ENCODE results near the gene LCOR. TPM values are rescaled to one million over a fixed set of nuclear protein-coding genes. Genes with fewer than 3 reads are reported as not detected.
A peak's percentile ranks its signal among the peaks of the same experiment; 100 is the strongest.

Gene LCOR
- total and polyA plus RNA-seq, 2 of the 13 experiments (the other 11 are each of a cell fraction or from before 2014, with no cell fraction given): 12.4 to 23.7 TPM

DNA sequence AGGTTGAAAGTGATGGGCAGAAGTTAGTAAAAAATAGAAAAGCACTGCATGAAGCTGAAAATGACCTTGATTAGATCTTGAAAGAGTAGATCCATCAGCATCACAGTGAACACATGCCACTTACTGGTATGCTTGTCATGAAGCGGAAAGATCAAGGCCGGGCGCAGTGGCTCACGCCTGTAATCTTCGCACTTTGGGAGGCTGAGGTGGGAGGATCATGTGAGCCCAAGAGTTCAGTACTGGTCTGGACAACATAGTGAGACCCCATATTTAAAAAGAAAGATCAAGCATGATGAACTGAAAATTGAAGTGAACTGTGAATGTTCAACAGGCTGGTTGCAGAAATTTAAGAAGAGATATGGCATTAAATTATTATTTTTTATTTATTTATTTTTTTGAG is 18.0 kb downstream of the LCOR start (continued):
- TF ChIP-seq, protein P1, sequence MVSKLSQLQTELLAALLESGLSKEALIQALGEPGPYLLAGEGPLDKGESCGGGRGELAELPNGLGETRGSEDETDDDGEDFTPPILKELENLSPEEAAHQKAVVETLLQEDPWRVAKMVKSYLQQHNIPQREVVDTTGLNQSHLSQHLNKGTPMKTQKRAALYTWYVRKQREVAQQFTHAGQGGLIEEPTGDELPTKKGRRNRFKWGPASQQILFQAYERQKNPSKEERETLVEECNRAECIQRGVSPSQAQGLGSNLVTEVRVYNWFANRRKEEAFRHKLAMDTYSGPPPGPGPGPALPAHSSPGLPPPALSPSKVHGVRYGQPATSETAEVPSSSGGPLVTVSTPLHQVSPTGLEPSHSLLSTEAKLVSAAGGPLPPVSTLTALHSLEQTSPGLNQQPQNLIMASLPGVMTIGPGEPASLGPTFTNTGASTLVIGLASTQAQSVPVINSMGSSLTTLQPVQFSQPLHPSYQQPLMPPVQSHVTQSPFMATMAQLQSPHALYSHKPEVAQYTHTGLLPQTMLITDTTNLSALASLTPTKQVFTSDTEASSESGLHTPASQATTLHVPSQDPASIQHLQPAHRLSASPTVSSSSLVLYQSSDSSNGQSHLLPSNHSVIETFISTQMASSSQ (IDR thresholded peaks at IDR 0.05; ENCODE audit: low read depth): no peak
- TF ChIP-seq, protein P1 (CRISPR knock-in tag; IDR thresholded peaks at IDR 0.05; ENCODE audit: borderline replicate concordance): no peak
- TF ChIP-seq FOXA3 (CRISPR knock-in tag; IDR thresholded peaks at IDR 0.05) (no peak), NR2F6 (IDR thresholded peaks at IDR 0.05) (no peak), NR2F6 (CRISPR knock-in tag; IDR thresholded peaks at IDR 0.05) (no peak), ZNF556 (CRISPR knock-in tag; IDR thresholded peaks at IDR 0.05; ENCODE audit: borderline replicate concordance) (no peak), SMARCC2 (IDR thresholded peaks at IDR 0.05) (no peak), ZNF550 (CRISPR knock-in tag; IDR thresholded peaks at IDR 0.05; ENCODE audit: borderline replicate concordance) (no peak), CBFB (CRISPR knock-in tag; IDR thresholded peaks at IDR 0.05) (no peak), MBNL3 (CRISPR knock-in tag; conservative IDR thresholded peaks at IDR 0.05) (no peak), PAWR (CRISPR knock-in tag; IDR thresholded peaks at IDR 0.05; ENCODE audit: borderline replicate concordance) (no peak), RBM22 (optimal IDR thresholded peaks at IDR 0.05; ENCODE audit: low read length) (peak; percentile 40), ZNF121 (CRISPR knock-in tag; IDR thresholded peaks at IDR 0.05) (peak; percentile 73), ZNF256 (CRISPR knock-in tag; conservative IDR thresholded peaks at IDR 0.05) (no peak), ZNF746 (CRISPR knock-in tag; IDR thresholded peaks at IDR 0.05) (no peak), MAFF (IDR thresholded peaks at IDR 0.05; ENCODE audit: low read depth, low read length) (no peak), ZNF772 (CRISPR knock-in tag; IDR thresholded peaks at IDR 0.05) (no peak), KLF11 (CRISPR knock-in tag; IDR thresholded peaks at IDR 0.05) (no peak), HOXD1 (CRISPR knock-in tag; IDR thresholded peaks at IDR 0.05) (no peak)
- TF ChIP-seq, protein P2, sequence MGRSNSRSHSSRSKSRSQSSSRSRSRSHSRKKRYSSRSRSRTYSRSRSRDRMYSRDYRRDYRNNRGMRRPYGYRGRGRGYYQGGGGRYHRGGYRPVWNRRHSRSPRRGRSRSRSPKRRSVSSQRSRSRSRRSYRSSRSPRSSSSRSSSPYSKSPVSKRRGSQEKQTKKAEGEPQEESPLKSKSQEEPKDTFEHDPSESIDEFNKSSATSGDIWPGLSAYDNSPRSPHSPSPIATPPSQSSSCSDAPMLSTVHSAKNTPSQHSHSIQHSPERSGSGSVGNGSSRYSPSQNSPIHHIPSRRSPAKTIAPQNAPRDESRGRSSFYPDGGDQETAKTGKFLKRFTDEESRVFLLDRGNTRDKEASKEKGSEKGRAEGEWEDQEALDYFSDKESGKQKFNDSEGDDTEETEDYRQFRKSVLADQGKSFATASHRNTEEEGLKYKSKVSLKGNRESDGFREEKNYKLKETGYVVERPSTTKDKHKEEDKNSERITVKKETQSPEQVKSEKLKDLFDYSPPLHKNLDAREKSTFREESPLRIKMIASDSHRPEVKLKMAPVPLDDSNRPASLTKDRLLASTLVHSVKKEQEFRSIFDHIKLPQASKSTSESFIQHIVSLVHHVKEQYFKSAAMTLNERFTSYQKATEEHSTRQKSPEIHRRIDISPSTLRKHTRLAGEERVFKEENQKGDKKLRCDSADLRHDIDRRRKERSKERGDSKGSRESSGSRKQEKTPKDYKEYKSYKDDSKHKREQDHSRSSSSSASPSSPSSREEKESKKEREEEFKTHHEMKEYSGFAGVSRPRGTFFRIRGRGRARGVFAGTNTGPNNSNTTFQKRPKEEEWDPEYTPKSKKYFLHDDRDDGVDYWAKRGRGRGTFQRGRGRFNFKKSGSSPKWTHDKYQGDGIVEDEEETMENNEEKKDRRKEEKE (IDR thresholded peaks at IDR 0.05): no peak
- TF ChIP-seq, protein P3, sequence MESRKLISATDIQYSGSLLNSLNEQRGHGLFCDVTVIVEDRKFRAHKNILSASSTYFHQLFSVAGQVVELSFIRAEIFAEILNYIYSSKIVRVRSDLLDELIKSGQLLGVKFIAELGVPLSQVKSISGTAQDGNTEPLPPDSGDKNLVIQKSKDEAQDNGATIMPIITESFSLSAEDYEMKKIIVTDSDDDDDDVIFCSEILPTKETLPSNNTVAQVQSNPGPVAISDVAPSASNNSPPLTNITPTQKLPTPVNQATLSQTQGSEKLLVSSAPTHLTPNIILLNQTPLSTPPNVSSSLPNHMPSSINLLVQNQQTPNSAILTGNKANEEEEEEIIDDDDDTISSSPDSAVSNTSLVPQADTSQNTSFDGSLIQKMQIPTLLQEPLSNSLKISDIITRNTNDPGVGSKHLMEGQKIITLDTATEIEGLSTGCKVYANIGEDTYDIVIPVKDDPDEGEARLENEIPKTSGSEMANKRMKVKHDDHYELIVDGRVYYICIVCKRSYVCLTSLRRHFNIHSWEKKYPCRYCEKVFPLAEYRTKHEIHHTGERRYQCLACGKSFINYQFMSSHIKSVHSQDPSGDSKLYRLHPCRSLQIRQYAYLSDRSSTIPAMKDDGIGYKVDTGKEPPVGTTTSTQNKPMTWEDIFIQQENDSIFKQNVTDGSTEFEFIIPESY (CRISPR knock-in tag; IDR thresholded peaks at IDR 0.05): peak; percentile 71; the same call in 1 of the 2 replicates
- TF ChIP-seq, protein P4, sequence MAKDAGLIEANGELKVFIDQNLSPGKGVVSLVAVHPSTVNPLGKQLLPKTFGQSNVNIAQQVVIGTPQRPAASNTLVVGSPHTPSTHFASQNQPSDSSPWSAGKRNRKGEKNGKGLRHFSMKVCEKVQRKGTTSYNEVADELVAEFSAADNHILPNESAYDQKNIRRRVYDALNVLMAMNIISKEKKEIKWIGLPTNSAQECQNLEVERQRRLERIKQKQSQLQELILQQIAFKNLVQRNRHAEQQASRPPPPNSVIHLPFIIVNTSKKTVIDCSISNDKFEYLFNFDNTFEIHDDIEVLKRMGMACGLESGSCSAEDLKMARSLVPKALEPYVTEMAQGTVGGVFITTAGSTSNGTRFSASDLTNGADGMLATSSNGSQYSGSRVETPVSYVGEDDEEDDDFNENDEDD (CRISPR knock-in tag; IDR thresholded peaks at IDR 0.05; ENCODE audit: borderline replicate concordance): no peak
